Aorta (tissue), 5 donors: Measurements from ENCODE around the gene FRK. TPM values are rescaled to one million over a fixed set of nuclear protein-coding genes. Genes with fewer than 3 reads are reported as not detected.

ENCODE experiments used
- ATAC-seq: fragments of 200-7000 bp; cut with Tn5 transposase; one replicate; pipeline ENCODE4 v1.9.1; 2022; ENCODE audit warnings: moderate library complexity; ENCODE audit not compliant: low FRiP score
- DNase-seq, 2 donors: peaks; one replicate each; pipeline ENCODE4 v3.0.0-alpha.2; 2020
- H3K27ac ChIP-seq, 2 donors: one replicate each; pipeline ENCODE4 v1.5.1; 2013; ENCODE audit warnings: low read length in 2 of 2, mild to moderate bottlenecking in 2 of 2, moderate library complexity in 2 of 2, control low read depth in 1 of 2, inconsistent platforms in 1 of 2, low read depth in 1 of 2
- H3K27me3 ChIP-seq, 2 donors: one replicate each; pipeline ENCODE4 v1.6.1; 2013; ENCODE audit warnings: control low read depth in 1 of 2, low read length in 1 of 2, mild to moderate bottlenecking in 1 of 2, moderate library complexity in 1 of 2; ENCODE audit not compliant: insufficient read depth in 2 of 2, control insufficient read depth in 1 of 2
- H3K36me3 ChIP-seq, 2 donors: one replicate each; pipeline ENCODE4 v1.6.1; 2013; ENCODE audit warnings: control low read depth in 1 of 2, low read length in 1 of 2, mild to moderate bottlenecking in 1 of 2; ENCODE audit not compliant: insufficient read depth in 2 of 2, control insufficient read depth in 1 of 2
- H3K4me1 ChIP-seq, 2 donors: one replicate each; pipeline ENCODE4 v1.6.1; 2013; ENCODE audit warnings: low read length in 2 of 2, control low read depth in 1 of 2, mild to moderate bottlenecking in 1 of 2, moderate library complexity in 1 of 2; ENCODE audit not compliant: insufficient read depth in 2 of 2, control insufficient read depth in 1 of 2
- H3K4me3 ChIP-seq, 2 donors: one replicate each; pipeline ENCODE4 v1.5.1; 2013; ENCODE audit warnings: low read length in 2 of 2, control low read depth in 1 of 2, mild to moderate bottlenecking in 1 of 2
- H3K9me3 ChIP-seq: one replicate; pipeline ENCODE4 v1.6.1; 2013; ENCODE audit warnings: mild to moderate bottlenecking, low read length; ENCODE audit not compliant: control insufficient read depth
- WGBS, 2 donors: extraction: QIAGEN DNeasy Blood & Tissue Kit; methylation state at CpG; one replicate each; pipeline ENCODE4 v1.1.7; 2013; 5-methylcytosine and 5-hydroxymethylcytosine counted together
- intact Hi-C, 2 donors: fragments of 100-400 bp; cut with DNase I; formaldehyde crosslinking; loops; one replicate each; pipeline versions ENCODE4 v1.14.2 to v1.15.0; 2022
- polyA plus RNA-seq, 2 donors: library from polyadenylated mRNA; stranded (reverse); fragments of 200-250 nt; gene quantifications; one replicate each; pipeline ENCODE4 v1.2.3, GENCODE V29; 2013
- total RNA-seq, 2 donors: library from RNA; stranded (reverse); fragmentation: NEBNext Ultra II Directional; extraction: Animal tissue kit (Norgen Biotek cat#: 25700); gene quantifications; one replicate each; pipeline ENCODE4 v1.2.1, GENCODE V29; 2021
- donor health status: healthy with polysubstance abuse.
- donor health status: Bipolar disorder and iron deficiency.
- donor health status: DM: no; HTN: no; CAD: no.
- donor health status: DM: no; HTN: no; CAD: no.
- donor health status: DM: yes; HTN: yes; CAD: no.

Gene FRK
- total and polyA plus RNA-seq, 4 donors, result 1.8 to 18.3 (median 6.0) TPM

DNA sequence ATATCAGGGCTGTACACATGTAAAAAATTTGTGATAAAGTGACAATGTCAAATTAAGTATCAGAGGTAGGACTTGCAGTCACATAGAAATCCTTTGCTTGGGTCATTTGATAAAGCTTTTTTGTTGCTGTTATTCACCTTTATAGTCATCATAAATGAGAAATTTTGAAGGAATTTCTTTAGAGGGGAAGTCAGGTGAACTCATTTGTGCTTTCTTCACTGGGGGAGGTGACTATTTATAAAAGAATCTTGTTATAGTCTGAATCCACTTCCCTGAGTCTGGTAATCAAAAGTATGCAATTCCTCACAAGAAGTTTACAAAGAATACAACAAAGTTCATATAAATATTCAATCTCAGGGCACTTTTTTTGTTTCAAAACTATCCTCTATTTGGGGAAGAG lies 47.7 kb downstream of the FRK start:
- H3K27ac ChIP-seq, result no peak overlapping the region
- intact Hi-C loops, result loop anchor here in 1 of 2 donors (5.0 kb wide), 1 partner anchor 49 kb away; the partner anchor contains the start of gene FRK
- H3K27me3 ChIP-seq, result no peaks in the 10 kb centered on the region
- no peak overlapping the region for H3K4me3 ChIP-seq
- H3K36me3 ChIP-seq, result no peaks in the 10 kb centered on the region
- no peaks in the 10 kb centered on the region for H3K9me3 ChIP-seq
- peaks cover 4 to 26% of the 10 kb centered on the region in 2 donors for H3K4me1 ChIP-seq
- DNase-seq (no peak), ATAC-seq (no peak)

DNA sequence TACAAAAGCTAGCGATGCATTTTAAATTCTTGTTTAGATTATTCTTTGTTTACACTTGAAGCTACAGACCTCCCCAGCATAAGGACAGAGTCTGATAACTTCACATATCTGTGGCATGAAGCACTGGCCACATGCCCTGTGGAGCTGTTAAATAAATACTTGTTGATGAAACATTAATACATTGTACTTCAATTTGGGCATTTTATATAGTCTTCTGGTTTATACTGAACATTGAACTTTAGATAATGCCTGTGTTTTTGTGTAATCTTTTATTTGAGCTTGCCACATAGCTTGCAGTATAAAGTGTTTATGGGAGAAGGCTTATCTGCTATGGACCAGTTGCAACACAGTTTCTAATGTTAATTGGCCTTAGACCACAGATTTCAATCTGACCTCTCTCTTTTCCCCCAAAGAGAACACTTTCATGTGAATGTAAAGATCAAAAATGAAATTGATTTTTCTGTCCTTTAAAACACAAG lies 48.2 kb downstream of the FRK start:
- no peak overlapping the region for H3K4me3 ChIP-seq
- intact Hi-C loops, result loop anchor here in 1 of 2 donors (5.0 kb wide), 1 partner anchor 50 kb away; the partner anchor contains the start of gene FRK
- DNase-seq, result no peak
- H3K4me1 ChIP-seq, result peaks cover 4 to 22% of the 10 kb centered on the region in 2 donors
- no peaks in the 10 kb centered on the region for H3K36me3 ChIP-seq
- 9 to 28% methylated on average over 1 of the region's 1 CpG for WGBS, 2 donors
- H3K27me3 ChIP-seq, result no peaks in the 10 kb centered on the region
- H3K27ac ChIP-seq, result no peak overlapping the region
- no peaks in the 10 kb centered on the region for H3K9me3 ChIP-seq
- no peak for ATAC-seq

DNA sequence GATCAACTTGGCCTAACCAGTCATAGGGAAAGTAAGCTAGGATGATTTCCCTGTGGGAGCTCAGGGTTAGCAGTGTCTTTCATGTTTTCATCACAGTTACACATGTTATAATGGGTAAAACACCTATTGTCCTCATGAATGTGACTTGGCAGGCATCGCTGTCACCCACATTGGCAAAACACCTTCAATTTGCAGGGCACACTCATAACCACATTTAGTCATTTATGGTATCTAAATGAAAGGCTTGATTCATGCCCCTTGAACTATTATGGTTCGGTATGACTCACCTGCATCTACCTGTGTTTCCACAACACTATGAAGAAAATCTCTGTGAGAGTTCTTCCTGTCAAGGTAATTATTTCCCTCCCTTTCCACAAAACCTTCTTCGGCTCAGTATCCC lies 49.2 kb downstream of the FRK start:
- Histone ChIP-seq H3K4me1 (peaks cover 4 to 19% of the 10 kb centered on the region in 2 donors), H3K36me3 (no peaks in the 10 kb centered on the region), H3K27me3 (no peaks in the 10 kb centered on the region), H3K27ac (no peak overlapping the region), H3K9me3 (no peaks in the 10 kb centered on the region), H3K4me3 (no peak overlapping the region)
- DNase-seq (no peak), ATAC-seq (no peak)
- 69 to 78% methylated on average over 3 of the region's 3 CpGs for WGBS, 2 donors
- intact Hi-C loops, result loop anchor here in 1 of 2 donors (2.0 to 5.0 kb wide), 2 partner anchors 51 to 87 kb away; partner anchors contain the start of gene FRK

DNA sequence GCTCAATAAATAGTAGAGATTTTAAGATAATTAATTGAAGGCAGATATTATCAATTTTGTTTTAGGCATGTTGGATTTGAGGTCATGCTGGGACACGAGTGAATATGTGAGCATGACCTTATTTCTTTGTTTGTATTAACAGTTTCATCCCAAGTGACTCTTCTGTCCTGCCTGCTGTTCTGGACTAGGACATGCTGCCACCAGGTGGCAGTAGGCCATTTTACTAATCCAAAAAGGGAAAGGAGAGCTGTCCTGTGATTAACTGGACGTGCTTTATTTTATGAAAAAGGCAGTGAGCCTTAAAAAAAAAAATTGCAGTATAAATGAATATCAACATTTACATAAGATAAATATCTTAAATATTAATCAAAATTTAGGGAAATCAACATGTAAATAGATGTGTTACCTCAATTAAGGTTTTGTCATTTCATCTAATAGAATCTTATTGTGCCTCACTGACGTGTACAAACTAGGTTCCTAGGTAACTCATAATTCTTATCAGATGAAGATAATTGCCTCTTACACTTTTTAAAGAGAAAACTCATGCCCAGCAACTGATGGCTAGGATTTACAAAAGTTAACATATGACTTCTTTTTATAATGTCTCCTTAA lies 49.8 kb downstream of the FRK start:
- peak; percentile 79 to 85 for DNase-seq
- no peaks in the 10 kb centered on the region for H3K9me3 ChIP-seq
- H3K27me3 ChIP-seq, result no peaks in the 10 kb centered on the region
- no peak overlapping the region for H3K4me3 ChIP-seq
- H3K4me1 ChIP-seq, result peaks cover 2 to 17% of the 10 kb centered on the region in 2 donors
- no peaks in the 10 kb centered on the region for H3K36me3 ChIP-seq
- 3 to 8% methylated on average over 3 of the region's 3 CpGs for WGBS, 2 donors
- H3K27ac ChIP-seq, result no peak overlapping the region
- intact Hi-C loops, result loop anchor here (1.0 to 5.0 kb wide), 3 partner anchors 51 to 88 kb away; partner anchors contain the start of gene FRK (in 1 of the 2)
- peak; percentile 81 for ATAC-seq

DNA sequence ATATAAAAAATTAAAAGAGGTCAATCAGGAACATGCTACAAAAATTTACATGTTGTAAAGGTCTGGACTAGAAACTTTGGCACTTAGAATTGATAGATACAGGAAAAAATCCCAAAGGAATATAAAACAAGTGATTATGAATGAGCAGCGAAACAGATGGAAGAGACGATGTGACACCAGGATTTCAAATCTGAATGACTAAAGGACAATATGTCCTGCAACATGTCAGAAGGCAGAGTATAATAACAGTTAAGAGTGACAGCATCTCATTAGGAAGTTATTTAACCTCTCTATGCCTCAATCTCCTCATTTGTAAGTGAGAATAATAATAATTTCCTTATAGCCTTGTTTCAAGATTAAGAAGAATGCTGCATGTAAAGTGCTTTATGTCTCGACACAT lies 50.3 kb downstream of the FRK start:
- ATAC-seq (no peak), DNase-seq (no peak)
- intact Hi-C loops, result loop anchor here (1.0 to 5.0 kb wide), 3 partner anchors 52 to 88 kb away; partner anchors contain the start of gene FRK (in 1 of the 2)
- Histone ChIP-seq H3K4me3 (no peak overlapping the region), H3K36me3 (no peaks in the 10 kb centered on the region), H3K9me3 (no peaks in the 10 kb centered on the region), H3K4me1 (peaks cover under 1 to 13% of the 10 kb centered on the region in 2 donors), H3K27ac (no peak overlapping the region), H3K27me3 (no peaks in the 10 kb centered on the region)
- 70 to 71% methylated on average over 3 of the region's 3 CpGs for WGBS, 2 donors

DNA sequence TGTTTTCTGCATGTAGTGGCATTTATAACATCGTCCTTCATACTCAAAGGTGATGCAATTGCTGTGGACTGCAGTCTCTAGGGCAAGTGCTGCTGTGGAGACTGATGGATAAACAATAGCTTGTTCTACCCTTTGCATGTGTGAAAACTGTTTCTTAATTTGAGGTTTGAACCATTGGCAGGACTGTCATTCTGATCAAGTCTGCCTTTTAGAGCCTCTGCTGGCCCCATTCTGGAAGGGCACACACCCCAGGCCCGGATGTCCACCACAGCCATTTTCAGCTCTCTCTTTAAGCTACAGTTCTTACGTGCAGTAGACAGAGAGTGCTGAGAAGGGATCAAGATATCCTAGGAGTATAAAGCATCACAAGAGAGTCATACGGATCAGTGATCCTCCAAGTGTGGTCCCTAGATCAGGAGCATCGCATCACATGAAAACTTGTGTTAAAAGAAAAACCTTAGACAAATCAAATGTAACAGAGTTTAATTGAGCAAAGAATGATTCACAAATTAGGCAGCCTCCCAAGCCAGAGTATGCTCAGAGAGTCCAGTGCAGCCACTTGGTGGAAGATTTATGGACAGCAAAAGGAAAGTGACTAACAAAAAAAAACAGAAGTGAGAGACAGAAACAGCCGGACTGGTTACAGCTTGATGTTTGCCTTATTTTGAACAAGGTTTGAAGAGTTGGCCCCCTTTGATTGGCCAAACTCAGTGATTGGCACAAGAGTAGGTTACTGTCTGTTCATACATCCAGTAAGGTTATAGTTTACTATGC lies 52.0 kb downstream of the FRK start:
- ATAC-seq (peak; percentile 85), DNase-seq (no peak)
- H3K9me3 ChIP-seq, result no peaks in the 10 kb centered on the region
- H3K27me3 ChIP-seq, result no peaks in the 10 kb centered on the region
- 5 to 9% methylated on average over 6 of the region's 6 CpGs for WGBS, 2 donors
- H3K4me1 ChIP-seq, result peaks cover 3 to 13% of the 10 kb centered on the region in 2 donors
- peak overlapping the region; percentile 26 to 32 for H3K4me3 ChIP-seq
- H3K36me3 ChIP-seq, result no peaks in the 10 kb centered on the region
- peak overlapping the region; percentile 62 to 95 for H3K27ac ChIP-seq
- intact Hi-C loops, result loop anchor here in 1 of 2 donors (5.0 kb wide), 1 partner anchor 76 kb away; no protein-coding TSS in a partner anchor

DNA sequence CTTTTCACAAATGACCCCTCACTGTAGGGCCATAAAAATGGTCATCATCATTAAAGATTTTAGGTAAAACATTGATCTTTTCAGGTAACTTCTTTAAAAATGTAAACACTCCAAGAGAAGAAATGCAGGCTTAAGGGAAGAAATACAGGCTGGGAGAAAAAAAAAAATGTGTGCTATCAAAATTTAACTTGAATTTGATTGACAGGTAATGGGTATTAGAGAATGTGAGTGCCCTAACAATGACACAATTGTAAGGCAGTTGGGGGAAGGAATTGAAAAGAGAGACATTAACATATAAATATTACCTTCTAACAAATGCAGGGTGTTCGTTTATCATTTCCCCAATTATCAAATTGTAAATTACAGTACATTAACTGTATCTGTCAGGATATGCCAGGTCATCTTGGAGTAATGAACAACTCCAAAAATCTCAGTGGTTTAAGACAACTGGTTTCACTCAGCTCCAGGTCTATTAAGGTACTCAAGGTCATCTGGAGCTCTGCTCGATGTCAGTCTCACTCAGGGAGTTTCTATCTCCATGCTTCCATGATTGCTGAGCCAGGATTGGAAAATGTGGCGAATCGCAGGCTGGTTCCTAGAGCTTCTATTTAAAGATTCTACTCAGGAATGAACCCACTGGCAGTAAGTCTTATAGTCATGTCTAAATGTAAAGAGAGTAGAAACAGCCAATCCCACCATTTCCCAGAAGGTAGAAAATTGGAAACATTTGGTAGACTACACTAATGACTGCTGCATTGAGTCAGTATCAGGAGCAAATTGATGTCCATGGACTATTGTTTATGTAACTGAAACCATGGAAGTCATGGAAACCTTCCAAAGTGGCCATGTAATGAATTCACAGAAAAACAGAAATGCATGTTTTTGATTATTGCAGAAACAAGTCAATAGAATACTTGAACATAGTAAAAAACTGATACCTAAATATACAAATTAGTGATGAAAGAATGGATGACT lies 55.6 kb downstream of the FRK start:
- DNase-seq (no peak), ATAC-seq (no peak)
- WGBS, 2 donors, result 85 to 89% methylated on average over 4 of the region's 4 CpGs
- Histone ChIP-seq H3K4me1 (peaks cover 0 to 3% of the 10 kb centered on the region in 2 donors), H3K4me3 (no peak overlapping the region), H3K27ac (no peak overlapping the region), H3K36me3 (no peaks in the 10 kb centered on the region), H3K27me3 (no peaks in the 10 kb centered on the region), H3K9me3 (no peaks in the 10 kb centered on the region)
- intact Hi-C loops, result loop anchor here in 1 of 2 donors (5.0 kb wide), 1 partner anchor 73 kb away; no protein-coding TSS in a partner anchor

DNA sequence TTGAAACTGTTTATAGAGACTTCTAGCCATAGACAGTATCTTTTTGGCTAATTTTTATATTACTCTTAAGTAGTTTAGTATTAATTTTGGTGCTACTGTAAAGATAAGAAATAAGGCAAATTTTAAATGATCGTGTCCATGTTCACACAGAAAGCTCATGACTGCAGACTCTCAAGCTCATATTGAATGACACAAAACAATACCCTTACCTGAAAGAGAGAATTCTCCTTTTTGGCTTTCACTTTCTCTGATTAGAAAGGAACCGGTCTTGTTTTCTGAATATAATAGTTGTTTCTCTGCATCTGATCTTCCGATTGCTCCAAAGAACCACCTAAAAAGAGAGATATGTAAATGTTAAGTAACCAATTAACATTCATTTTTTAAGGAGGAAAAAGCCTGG lies 57.0 kb downstream of the FRK start:
- H3K4me3 ChIP-seq, result no peak overlapping the region
- 58 to 81% methylated on average over 3 of the region's 3 CpGs for WGBS, 2 donors
- no peaks in the 10 kb centered on the region for H3K9me3 ChIP-seq
- intact Hi-C loops, result no loop called here
- H3K36me3 ChIP-seq, result no peaks in the 10 kb centered on the region
- H3K4me1 ChIP-seq, result peaks cover 0 to 3% of the 10 kb centered on the region in 2 donors
- no peaks in the 10 kb centered on the region for H3K27me3 ChIP-seq
- DNase-seq (no peak), ATAC-seq (no peak)
- H3K27ac ChIP-seq, result no peak overlapping the region
